ENCODE measurements around the gene NR5A1. TPM values are rescaled to one million over a fixed set of nuclear protein-coding genes. Genes with fewer than 3 reads are reported as not detected.

The NR5A1 gene
- total RNA-seq, 1 experiment from 2014 or later = 0.64 TPM

- TF ChIP-seq REST (IDR thresholded peaks at IDR 0.05; ENCODE audit: low read depth) (no peak), TCF7L2 (IDR thresholded peaks at IDR 0.05; ENCODE audit: borderline replicate concordance, extremely low read depth, insufficient read depth, insufficient read length) (no peak)
- TF ChIP-seq, protein P1, sequence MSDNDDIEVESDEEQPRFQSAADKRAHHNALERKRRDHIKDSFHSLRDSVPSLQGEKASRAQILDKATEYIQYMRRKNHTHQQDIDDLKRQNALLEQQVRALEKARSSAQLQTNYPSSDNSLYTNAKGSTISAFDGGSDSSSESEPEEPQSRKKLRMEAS (IDR thresholded peaks at IDR 0.05) = no peak
These were observed 9.2 kb downstream of the NR5A1 start (continued) for GRCh38 chr9:124498040-124498439.

GRCh38 chr9:124497441-124497840 is 9.8 kb downstream of the NR5A1 start:
- RAD21 ChIA-PET (ENCODE audit: low non-redundant PET in 1 of 2, low total read pairs in 2 of 2, uncharacterized antibody in 2 of 2, unreplicated experiment in 2 of 2) = no interaction called here
- H3K36me3 ChIP-seq (ENCODE audit: control insufficient read depth in 1 of 2, insufficient read depth in 2 of 2, low read length in 2 of 2) = no peaks in the 10 kb centered on the region
- H3K79me2 ChIP-seq (ENCODE audit: insufficient read depth, low read length) = no peaks in the 10 kb centered on the region
- H3K4me1 ChIP-seq (ENCODE audit: control insufficient read depth in 1 of 2, insufficient read depth in 2 of 2, low read length in 2 of 2) = no peaks in the 10 kb centered on the region
- no peak overlapping the region for H3K27ac ChIP-seq (ENCODE audit: low read depth, low read length)
- no peak overlapping the region for H2AFZ ChIP-seq (ENCODE audit: low read depth, low read length, poor library complexity, severe bottlenecking)
- no peaks in the 10 kb centered on the region for H3K9me2 ChIP-seq (ENCODE audit: insufficient read depth)
- no peaks in the 10 kb centered on the region for H3K9me3 ChIP-seq (ENCODE audit: control insufficient read depth in 1 of 2, insufficient read depth in 1 of 2, low read depth in 1 of 2, low read length in 2 of 2)
- CTCF ChIA-PET = no interaction called here
- ATAC-seq = no peak
- TF ChIP-seq EZH2phosphoT487 (IDR thresholded peaks at IDR 0.05; ENCODE audit: borderline replicate concordance) (no peak), ZBTB33 (IDR thresholded peaks at IDR 0.05; ENCODE audit: extremely low read depth, insufficient replicate concordance, low read length) (no peak), JUND (IDR thresholded peaks at IDR 0.05) (no peak)
- no peak overlapping the region for H3K4me3 ChIP-seq (replicated peaks in 1 of 2; ENCODE audit: low read depth in 1 of 2, low read length in 2 of 2)
- POLR2A ChIA-PET = no interaction called here
- DNase-seq (ENCODE audit: low read depth, low spot score) = no peak
- no peak overlapping the region for H3K9ac ChIP-seq (ENCODE audit: low read length)
- no TSS peak for BruUV-seq (replicated peaks)
- H4K20me1 ChIP-seq (ENCODE audit: insufficient read depth) = no peaks in the 10 kb centered on the region
- H3K27me3 ChIP-seq (ENCODE audit: insufficient read depth, low read length) = no peaks in the 10 kb centered on the region
- intact Hi-C loops (cut with micrococcal nuclease) = no loop called here
- H3K4me2 ChIP-seq (ENCODE audit: low read length) = no peak overlapping the region

Data from HCT116 (cell line).